Heart left ventricle (tissue), 13 donors: ENCODE data around the gene ETV6.

Experiments
- POLR2A ChIP-seq, 2 donors: fragments of 450-650 bp; IDR thresholded peaks; one replicate each; pipeline ENCODE4 v1.6.1; 2017; ENCODE audit warnings: antibody characterized with exemption in 2 of 2, mild to moderate bottlenecking in 2 of 2, moderate library complexity in 2 of 2
- TF ChIP-seq, protein P1 (sequence below), 12 donors: fragments of 200-600 bp; sonication (generic) in 4 of 12; IDR thresholded peaks; one replicate each; pipeline versions ENCODE4 v1.5.0 to v1.8.0; 2018 to 2022; ENCODE audit warnings: antibody characterized with exemption in 12 of 12, mild to moderate bottlenecking in 5 of 12
- donor health status: ischemic (EF 13 %, LVEDD 7.1; RV severe dilation, severe dysfunction).
- donor health status: DM: no; HTN: yes; CAD: no.
- donor health status: DM: no; HTN: no; CAD: no.
- donor health status: ischemic (EF 25% LVEDD 6.9; RV normal size, moderate dysfunction).
- donor health status: ischemic (EF 25% LVEDD 5.7; RV mildly dilated, moderate dysfunction).
- donor health status: ischemic (EF 35%, LVEDD 5.7; RV mildly dilated, moderate dysfunction).
- donor health status: nonischemic (EF 11% LVEDD 7.7; RV severe dilation, severe dysfunction).
- donor health status: DM: yes; HTN: yes; CAD: no.
- donor health status: PGD.
- donor health status: ischemic (EF 29% LVEDD 5.4; RV normal size, mild dysfunction).
- donor health status: nonischemic (EF 23%, LVEDD 6.1; RV moderate dilation, normal function).

DNA sequence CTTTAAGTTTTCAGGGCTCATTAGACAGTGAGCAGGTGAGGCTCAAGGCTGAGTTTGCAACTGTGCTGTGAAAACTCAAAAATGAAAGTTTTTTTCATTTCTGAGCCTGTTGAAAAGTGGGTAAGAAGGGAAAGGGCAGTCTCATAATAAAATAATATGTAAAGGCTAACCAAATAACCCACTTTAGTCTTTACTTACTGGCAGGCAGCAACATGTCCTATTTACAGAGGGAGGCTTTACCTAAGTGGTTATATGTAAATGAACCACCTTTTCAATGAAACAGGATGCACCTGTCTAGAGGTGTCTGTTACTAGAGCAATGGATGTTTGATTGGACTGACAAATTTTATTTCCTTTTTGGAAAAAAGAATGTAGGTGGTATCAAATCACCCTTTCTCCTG is 158.0 kb downstream of the ETV6 start:
- TF ChIP-seq, protein P1, sequence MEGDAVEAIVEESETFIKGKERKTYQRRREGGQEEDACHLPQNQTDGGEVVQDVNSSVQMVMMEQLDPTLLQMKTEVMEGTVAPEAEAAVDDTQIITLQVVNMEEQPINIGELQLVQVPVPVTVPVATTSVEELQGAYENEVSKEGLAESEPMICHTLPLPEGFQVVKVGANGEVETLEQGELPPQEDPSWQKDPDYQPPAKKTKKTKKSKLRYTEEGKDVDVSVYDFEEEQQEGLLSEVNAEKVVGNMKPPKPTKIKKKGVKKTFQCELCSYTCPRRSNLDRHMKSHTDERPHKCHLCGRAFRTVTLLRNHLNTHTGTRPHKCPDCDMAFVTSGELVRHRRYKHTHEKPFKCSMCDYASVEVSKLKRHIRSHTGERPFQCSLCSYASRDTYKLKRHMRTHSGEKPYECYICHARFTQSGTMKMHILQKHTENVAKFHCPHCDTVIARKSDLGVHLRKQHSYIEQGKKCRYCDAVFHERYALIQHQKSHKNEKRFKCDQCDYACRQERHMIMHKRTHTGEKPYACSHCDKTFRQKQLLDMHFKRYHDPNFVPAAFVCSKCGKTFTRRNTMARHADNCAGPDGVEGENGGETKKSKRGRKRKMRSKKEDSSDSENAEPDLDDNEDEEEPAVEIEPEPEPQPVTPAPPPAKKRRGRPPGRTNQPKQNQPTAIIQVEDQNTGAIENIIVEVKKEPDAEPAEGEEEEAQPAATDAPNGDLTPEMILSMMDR (IDR thresholded peaks at IDR 0.05) = no peak
- no peak for TF ChIP-seq POLR2A (IDR thresholded peaks at IDR 0.05)
